GM19372 (cell line): ENCODE measurements around the gene KDELR3.

Source experiments
- ATAC-seq: cut with Tn5 transposase; IDR thresholded peaks from one replicate; pipeline ENCODE4 v1.9.1; 2021; ENCODE audit warnings: mild to moderate bottlenecking, low read depth, moderate library complexity; ENCODE audit not compliant: unreplicated experiment

The KDELR3 gene

GRCh38 chr22:38436629-38437395, 31.1 kb upstream of the KDELR3 start:
- no peak for ATAC-seq

GRCh38 chr22:38437416-38437815, 30.5 kb upstream of the KDELR3 start:
- no peak for ATAC-seq

- no peak for ATAC-seq
These were observed 27.0 kb upstream of the KDELR3 start for GRCh38 chr22:38440747-38441350.

GRCh38 chr22:38441620-38442287, 26.1 kb upstream of the KDELR3 start:
- no peak for ATAC-seq

GRCh38 chr22:38442967-38443627, 24.8 kb upstream of the KDELR3 start:
- ATAC-seq: no peak

GRCh38 chr22:38443628-38444521, 24.0 kb upstream of the KDELR3 start:
- ATAC-seq: no peak

- no peak for ATAC-seq
These were observed 23.1 kb upstream of the KDELR3 start for GRCh38 chr22:38444783-38445182.

GRCh38 chr22:38446018-38446601, 21.8 kb upstream of the KDELR3 start:
- ATAC-seq: no peak

- no peak for ATAC-seq
These were observed 18.8 kb upstream of the KDELR3 start for GRCh38 chr22:38448945-38449745.

- ATAC-seq: no peak
These were observed 18.1 kb upstream of the KDELR3 start for GRCh38 chr22:38449776-38450175.

GRCh38 chr22:38450234-38450797, 17.6 kb upstream of the KDELR3 start:
- ATAC-seq: no peak

GRCh38 chr22:38451404-38451803, 16.5 kb upstream of the KDELR3 start:
- ATAC-seq: no peak

GRCh38 chr22:38451864-38452263, 16.0 kb upstream of the KDELR3 start:
- no peak for ATAC-seq

- no peak for ATAC-seq
These were observed 15.4 kb upstream of the KDELR3 start for GRCh38 chr22:38452373-38453065.

- no peak for ATAC-seq
These were observed 14.7 kb upstream of the KDELR3 start for GRCh38 chr22:38453066-38453672.

- no peak for ATAC-seq
These were observed 13.9 kb upstream of the KDELR3 start for GRCh38 chr22:38453996-38454352.

GRCh38 chr22:38454353-38455075, 13.4 kb upstream of the KDELR3 start:
- no peak for ATAC-seq
